Activated CD8-positive, alpha-beta T cell treated with anti-CD3 and anti-CD28 coated beads for 36 hours (primary cell): ENCODE data around the gene CASP8. TPM values are rescaled to one million over a fixed set of nuclear protein-coding genes. Genes with fewer than 3 reads are reported as not detected.
A peak's percentile ranks its signal among the peaks of the same experiment; 100 is the strongest.

Experiments used
- ATAC-seq: fragments of 200-7000 bp; cut with Tn5 transposase; one replicate; pipeline ENCODE4 v1.10.0; 2021; ENCODE audit warnings: mild to moderate bottlenecking, moderate library complexity
- CTCF ChIA-PET: fragments of 350-600 bp; sonication (Branson Sonifier 250); formaldehyde crosslinking; loops from one replicate; lab custom pipeline; 2021; ENCODE audit warnings: antibody characterized with exemption; lab: Charles Lee
- POLR2A ChIA-PET: fragments of 350-600 bp; sonication (Branson Sonifier 250); formaldehyde crosslinking; loops from one replicate; lab custom pipeline; 2021; ENCODE audit warnings: antibody characterized with exemption; lab: Charles Lee
- DNase-seq: peaks from one replicate; pipeline ENCODE4 v3.0.0-alpha.2; 2020
- H3K27ac Mint-ChIP-seq: one replicate; pipeline ENCODE4 v1.8.0; 2021; ENCODE audit warnings: mild to moderate bottlenecking, mixed read lengths
- H3K27me3 Mint-ChIP-seq: one replicate; pipeline ENCODE4 v1.8.0; 2021; ENCODE audit warnings: mixed read lengths
- H3K36me3 Mint-ChIP-seq: one replicate; pipeline ENCODE4 v1.8.0; 2021; ENCODE audit warnings: low read depth, mixed read lengths
- H3K4me1 Mint-ChIP-seq: one replicate; pipeline ENCODE4 v1.8.0; 2021; ENCODE audit warnings: low read depth, mixed read lengths
- H3K4me3 Mint-ChIP-seq: one replicate; pipeline ENCODE4 v1.8.0; 2021; ENCODE audit warnings: mild to moderate bottlenecking, moderate library complexity, mixed read lengths
- H3K9me3 Mint-ChIP-seq: one replicate; pipeline ENCODE4 v1.8.0; 2021; ENCODE audit warnings: mixed read lengths
- intact Hi-C: fragments of 100-400 bp; cut with micrococcal nuclease; formaldehyde crosslinking; loops from one replicate; pipeline ENCODE4 v1.10.0; 2022
- total RNA-seq, 2 experiments: library from RNA; stranded (reverse); gene quantifications; one replicate each; pipeline ENCODE4 v1.2.3, GENCODE V29; 2021
- TF ChIP-seq, protein P1 (sequence below): fragments of 200-600 bp; IDR thresholded peaks from one replicate; pipeline ENCODE4 v1.8.0; 2022; ENCODE audit warnings: antibody characterized with exemption, mild to moderate bottlenecking

CASP8 gene
- total RNA-seq, 2 experiments from 2014 or later = 35.2 to 38.4 TPM

DNA sequence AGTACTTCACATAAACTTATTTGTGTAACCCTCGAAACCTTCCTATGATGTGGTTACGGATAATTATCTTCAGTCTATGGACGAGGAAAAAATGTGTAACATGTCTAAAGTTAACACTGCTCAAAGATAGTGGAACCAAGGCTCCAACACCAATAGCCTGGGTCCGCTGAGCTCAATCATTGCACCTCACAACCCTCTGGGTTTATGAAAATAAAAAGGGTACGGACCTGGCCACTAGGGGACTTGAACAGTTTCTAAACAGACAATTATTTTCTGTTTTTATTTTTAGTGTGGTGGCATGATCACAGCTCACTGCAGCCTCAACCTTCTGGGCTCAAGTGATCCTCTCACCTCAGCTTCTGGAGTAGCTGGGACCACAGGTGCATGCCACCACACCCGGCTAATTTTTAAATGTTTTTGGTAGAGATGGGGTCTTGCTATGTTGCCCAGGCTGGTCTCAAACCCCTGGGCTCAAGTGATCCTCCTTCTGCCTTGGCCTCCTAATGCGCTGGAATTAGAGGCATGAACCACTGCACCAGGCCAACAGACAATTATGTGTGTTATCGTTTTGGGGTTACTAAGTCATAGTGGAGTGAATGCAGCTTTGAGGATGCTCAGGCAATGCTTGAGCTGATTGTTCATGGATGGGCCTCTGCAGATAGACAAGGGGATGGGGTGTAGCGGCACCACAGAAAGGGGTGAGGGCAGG, 10.1 kb downstream of the CASP8 start:
- H3K4me1 Mint-ChIP-seq = peaks cover 64% of the 10 kb centered on the region
- ChIA-PET POLR2A (interaction anchor here (1.1 to 1.5 kb wide), 2 partner anchors 9 to 37 kb away, joined by 5 to 6 read pairs; no protein-coding TSS in a partner anchor), CTCF (interaction anchor here (1.0 to 1.7 kb wide), 9 partner anchors 8 to 175 kb away, joined by 3 to 5 read pairs (median 3); partner anchors contain the start of genes CASP8 and FLACC1)
- TF ChIP-seq, protein P1, sequence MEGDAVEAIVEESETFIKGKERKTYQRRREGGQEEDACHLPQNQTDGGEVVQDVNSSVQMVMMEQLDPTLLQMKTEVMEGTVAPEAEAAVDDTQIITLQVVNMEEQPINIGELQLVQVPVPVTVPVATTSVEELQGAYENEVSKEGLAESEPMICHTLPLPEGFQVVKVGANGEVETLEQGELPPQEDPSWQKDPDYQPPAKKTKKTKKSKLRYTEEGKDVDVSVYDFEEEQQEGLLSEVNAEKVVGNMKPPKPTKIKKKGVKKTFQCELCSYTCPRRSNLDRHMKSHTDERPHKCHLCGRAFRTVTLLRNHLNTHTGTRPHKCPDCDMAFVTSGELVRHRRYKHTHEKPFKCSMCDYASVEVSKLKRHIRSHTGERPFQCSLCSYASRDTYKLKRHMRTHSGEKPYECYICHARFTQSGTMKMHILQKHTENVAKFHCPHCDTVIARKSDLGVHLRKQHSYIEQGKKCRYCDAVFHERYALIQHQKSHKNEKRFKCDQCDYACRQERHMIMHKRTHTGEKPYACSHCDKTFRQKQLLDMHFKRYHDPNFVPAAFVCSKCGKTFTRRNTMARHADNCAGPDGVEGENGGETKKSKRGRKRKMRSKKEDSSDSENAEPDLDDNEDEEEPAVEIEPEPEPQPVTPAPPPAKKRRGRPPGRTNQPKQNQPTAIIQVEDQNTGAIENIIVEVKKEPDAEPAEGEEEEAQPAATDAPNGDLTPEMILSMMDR = peak; percentile 10
- H3K9me3 Mint-ChIP-seq = no peaks in the 10 kb centered on the region
- H3K27me3 Mint-ChIP-seq = no peaks in the 10 kb centered on the region
- DNase-seq (no peak), ATAC-seq (no peak)
- peak overlapping the region; percentile 13 for H3K27ac Mint-ChIP-seq
- H3K4me3 Mint-ChIP-seq = no peak overlapping the region
- peaks cover 73% of the 10 kb centered on the region for H3K36me3 Mint-ChIP-seq
- intact Hi-C loops = no loop called here

DNA sequence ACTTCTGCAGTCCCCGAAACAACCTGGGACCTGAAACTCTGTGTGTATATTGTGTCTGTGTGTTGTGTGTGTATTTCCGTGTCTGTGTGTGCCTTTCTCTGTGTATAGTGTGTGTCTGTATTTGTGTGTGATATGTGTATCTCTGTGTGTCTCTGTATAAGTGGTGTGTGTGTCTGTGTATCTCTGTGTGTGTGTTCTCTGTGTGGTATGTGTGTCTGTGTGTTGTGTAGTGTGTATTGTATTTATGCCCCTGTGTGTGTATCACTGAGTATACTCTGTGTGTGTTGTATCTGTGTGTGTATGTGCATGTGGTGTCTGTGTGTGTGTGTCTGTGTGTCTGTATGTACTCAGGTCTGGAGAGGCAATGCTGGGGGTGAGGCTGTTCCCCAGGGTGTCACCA, 11.6 kb downstream of the CASP8 start:
- ChIA-PET CTCF (no interaction called here), POLR2A (no interaction called here)
- intact Hi-C loops = no loop called here
- H3K27ac Mint-ChIP-seq = peak overlapping the region; percentile 30
- no peaks in the 10 kb centered on the region for H3K9me3 Mint-ChIP-seq
- peaks cover 49% of the 10 kb centered on the region for H3K4me1 Mint-ChIP-seq
- TF ChIP-seq, protein P1 = no peak
- peaks cover 71% of the 10 kb centered on the region for H3K36me3 Mint-ChIP-seq
- DNase-seq (no peak), ATAC-seq (peak; percentile 11)
- no peaks in the 10 kb centered on the region for H3K27me3 Mint-ChIP-seq
- no peak overlapping the region for H3K4me3 Mint-ChIP-seq

DNA sequence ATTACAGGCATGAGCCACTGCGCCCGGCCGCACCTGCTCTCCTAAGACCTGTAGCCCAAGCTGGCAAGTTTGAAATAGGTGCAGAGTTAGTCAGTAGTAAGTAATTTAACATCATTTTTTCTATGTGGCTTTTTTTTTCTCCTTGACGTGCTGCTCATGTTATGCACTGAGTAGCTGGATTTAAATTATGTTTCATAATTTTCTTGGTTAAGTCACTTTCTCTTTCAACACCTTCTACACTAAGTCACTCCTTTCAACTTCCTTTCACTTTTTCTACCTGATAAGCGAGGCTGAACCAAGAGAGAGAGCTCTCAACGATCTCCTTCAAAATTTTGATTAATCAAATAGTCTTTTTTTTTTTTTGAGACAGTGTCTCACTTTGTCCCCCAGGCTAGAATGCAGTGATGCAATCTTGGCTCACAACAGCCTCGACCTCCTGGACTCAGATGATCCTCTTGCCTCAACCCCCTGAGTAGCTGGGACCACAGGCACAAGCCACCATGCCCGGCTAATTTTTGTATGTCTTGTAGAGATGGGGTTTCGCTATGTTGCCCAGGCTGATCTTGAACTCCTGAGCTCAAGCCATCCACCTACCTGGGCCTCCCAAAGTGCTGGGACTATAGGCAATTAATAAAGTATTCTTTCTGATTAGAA, 13.1 kb downstream of the CASP8 start:
- Mint-ChIP-seq H3K27me3 (no peaks in the 10 kb centered on the region), H3K27ac (peak overlapping the region; percentile 83), H3K4me1 (peaks cover 44% of the 10 kb centered on the region), H3K4me3 (no peak overlapping the region), H3K36me3 (peaks cover 67% of the 10 kb centered on the region), H3K9me3 (no peaks in the 10 kb centered on the region)
- ATAC-seq (peak; percentile 56), DNase-seq (no peak)
- POLR2A ChIA-PET = interaction anchor here (0.6 to 1.7 kb wide), 4 partner anchors 8 to 1393 kb away, joined by 4 to 5 read pairs (median 5); partner anchors contain the start of gene CASP8
- intact Hi-C loops = no loop called here
- CTCF ChIA-PET = interaction anchor here (0.9 to 1.6 kb wide), 4 partner anchors 9 to 92 kb away, joined by 3 to 6 read pairs (median 4); no protein-coding TSS in a partner anchor
- TF ChIP-seq, protein P1 = no peak

DNA sequence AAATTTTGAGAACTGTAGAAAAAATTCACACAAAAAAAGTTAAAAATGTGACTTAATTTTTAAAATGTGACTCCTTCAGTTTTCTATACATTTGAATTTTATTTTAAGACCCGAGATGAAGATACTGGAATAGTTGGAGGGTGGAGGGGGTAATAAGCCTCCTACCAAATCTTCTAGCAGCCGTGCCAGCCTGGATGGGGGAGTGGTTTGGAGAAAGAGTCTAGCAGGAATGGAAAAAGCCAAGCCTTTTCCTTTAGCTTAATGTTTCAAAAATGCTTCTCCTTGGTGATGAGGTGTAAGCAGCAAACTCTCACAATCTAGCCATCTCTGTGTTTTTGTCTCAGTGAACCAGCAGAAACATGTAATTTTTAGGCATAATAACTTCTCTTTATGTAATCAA, 14.7 kb downstream of the CASP8 start:
- H3K4me3 Mint-ChIP-seq = no peak overlapping the region
- no peak for ATAC-seq
- no peaks in the 10 kb centered on the region for H3K9me3 Mint-ChIP-seq
- peaks cover 43% of the 10 kb centered on the region for H3K4me1 Mint-ChIP-seq
- POLR2A ChIA-PET = interaction anchor here (1.1 to 1.7 kb wide), 2 partner anchors 10 kb away, joined by 3 to 5 read pairs; no protein-coding TSS in a partner anchor
- peak overlapping the region; percentile 9 for H3K27ac Mint-ChIP-seq
- intact Hi-C loops = no loop called here
- H3K27me3 Mint-ChIP-seq = no peaks in the 10 kb centered on the region
- CTCF ChIA-PET = interaction anchor here (0.7 to 0.8 kb wide), 2 partner anchors 12 to 180 kb away, joined by 3 read pairs; no protein-coding TSS in a partner anchor
- TF ChIP-seq, protein P1 = no peak
- H3K36me3 Mint-ChIP-seq = peaks cover 71% of the 10 kb centered on the region
- no peak for DNase-seq
